MCF 10A (cell line): ENCODE measurements around the gene MAU2. TPM values are rescaled to one million over a fixed set of nuclear protein-coding genes. Genes with fewer than 3 reads are reported as not detected.

Experiments used
- Bru-seq: library from RNA; stranded (reverse); fragments of 400-500 nt; gene quantifications from one replicate; lab custom pipeline; 2021; lab: Mats Ljungman, UMichigan
- BruChase-seq, 2 experiments: library from RNA; stranded (reverse); fragments of 400-500 nt; gene quantifications; one replicate each; lab custom pipeline; 2021; lab: Mats Ljungman, UMichigan
- BruUV-seq: library from RNA; stranded (reverse); fragments of 400-500 nt; replicated peaks from 2 replicates; lab custom pipeline; 2021; lab: Mats Ljungman, UMichigan
- CTCF ChIA-PET: fragments of 300-600 bp; sonication (Branson Sonifier 250); formaldehyde crosslinking; extraction: SDS; loops from one replicate; lab custom pipeline; 2021; ENCODE audit warnings: antibody characterized with exemption, inconsistent platforms; lab: Yijun Ruan, JAX
- POLR2A ChIA-PET: fragments of 300-600, 350-650 bp; sonication (Branson Sonifier 250); formaldehyde crosslinking; extraction: SDS; loops from one replicate; lab custom pipeline; 2020; ENCODE audit warnings: antibody characterized with exemption, inconsistent platforms; lab: Yijun Ruan, JAX
- DNase-seq: peaks from one replicate; pipeline ENCODE4 v3.0.0-alpha.2; 2018; ENCODE audit not compliant: unreplicated experiment
- H3K27ac Mint-ChIP-seq: one replicate; pipeline ENCODE4 v1.8.0; 2022; ENCODE audit warnings: mild to moderate bottlenecking, low read depth, mixed read lengths; ENCODE audit not compliant: unreplicated experiment
- H3K27me3 Mint-ChIP-seq: one replicate; pipeline ENCODE4 v1.8.0; 2022; ENCODE audit warnings: mixed read lengths; ENCODE audit not compliant: insufficient read depth, unreplicated experiment
- H3K36me3 Mint-ChIP-seq: one replicate; pipeline ENCODE4 v1.8.0; 2022; ENCODE audit warnings: mild to moderate bottlenecking, moderate library complexity, mixed read lengths; ENCODE audit not compliant: insufficient read depth, unreplicated experiment
- H3K4me1 Mint-ChIP-seq: one replicate; pipeline ENCODE4 v1.8.0; 2022; ENCODE audit warnings: mixed read lengths; ENCODE audit not compliant: insufficient read depth, unreplicated experiment
- H3K4me3 Mint-ChIP-seq: one replicate; pipeline ENCODE4 v1.8.0; 2022; ENCODE audit warnings: mild to moderate bottlenecking, moderate library complexity, mixed read lengths; ENCODE audit not compliant: unreplicated experiment
- H3K9me3 Mint-ChIP-seq: one replicate; pipeline ENCODE4 v1.8.0; 2022; ENCODE audit warnings: mixed read lengths; ENCODE audit not compliant: unreplicated experiment
- CTCF ChIP-seq: fragments of 200-600 bp; IDR thresholded peaks from one replicate; pipeline ENCODE4 v1.8.0; 2022; ENCODE audit warnings: antibody characterized with exemption, mild to moderate bottlenecking; ENCODE audit not compliant: unreplicated experiment
- intact Hi-C: fragments of 100-400 bp; cut with micrococcal nuclease; formaldehyde crosslinking; loops from 2 replicates; pipeline ENCODE4 v1.14.1; 2022
- long read RNA-seq: library from polyadenylated mRNA; stranded (forward); transcript quantifications from one replicate; pipeline ENCODE4 v2.0.0, GENCODE V29; 2022
- total RNA-seq: library from RNA; stranded (reverse); gene quantifications from 2 replicates; pipeline ENCODE4 v1.2.3, GENCODE V29; 2022

MAU2 gene
- total RNA-seq = 50.1 and 55.9 TPM in 2 replicates
- percentile 72 among the genes with signal in this experiment for Bru-seq, nascent RNA
- percentile 80 among the genes with signal in this experiment for BruChase-seq, experiment 1, labeled RNA remaining after a 6-hour chase
- BruChase-seq, experiment 2, labeled RNA remaining after a 2-hour chase = percentile 80 among the genes with signal in this experiment
- long read RNA-seq, partial matches to known transcripts = 10 of 18 reads
- long read RNA-seq, other reads (novel, unspliced or antisense) = 4 of 18 reads

DNA sequence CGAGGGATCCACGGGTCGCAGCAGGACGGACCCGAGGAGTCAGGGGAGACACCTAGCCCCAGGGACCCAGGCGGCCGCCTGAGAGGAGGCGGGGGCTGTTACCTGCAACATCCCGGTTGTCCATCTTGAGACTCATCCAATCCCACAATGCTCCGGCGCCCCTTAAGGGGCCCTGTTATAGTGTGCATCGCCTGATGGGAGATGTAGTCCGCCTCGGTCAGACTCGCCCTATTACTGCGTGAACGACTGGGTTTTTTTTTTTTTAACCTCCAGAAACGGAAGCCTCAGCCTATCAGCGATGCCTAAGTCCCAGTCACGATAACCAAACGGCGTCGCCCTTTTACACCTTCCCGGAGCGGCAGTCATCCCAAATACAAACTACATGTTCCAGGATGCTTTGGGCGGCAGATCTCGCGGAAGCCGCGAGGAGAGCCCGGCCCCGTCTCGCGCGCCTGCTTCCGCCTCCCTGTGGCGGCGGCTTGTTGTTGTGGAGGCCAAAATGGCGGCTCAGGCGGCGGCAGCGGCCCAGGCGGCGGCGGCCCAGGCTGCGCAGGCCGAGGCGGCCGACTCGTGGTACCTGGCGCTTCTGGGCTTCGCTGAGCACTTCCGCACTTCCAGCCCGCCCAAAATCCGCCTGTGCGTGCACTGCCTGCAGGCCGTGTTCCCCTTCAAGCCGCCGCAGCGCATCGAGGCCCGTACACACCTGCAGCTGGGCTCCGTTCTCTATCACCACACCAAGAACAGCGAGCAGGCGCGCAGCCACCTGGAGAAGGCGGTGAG, at the start of gene MAU2, which contains the start of gene SUGP1:
TSS of gene MAU2 (plus strand) at position 469 of the 780 bp plus-strand sequence. CDS start at position 500, 31 bp downstream.
TSS of gene SUGP1 (minus strand) at position 149 of the 780 bp plus-strand sequence. CDS start at position 136, 13 bp downstream.
- peak; percentile 96 for DNase-seq
- CTCF ChIA-PET = interaction anchor here (1.2 to 1.5 kb wide), 2 partner anchors 16 to 22 kb away, joined by 3 to 5 read pairs; no protein-coding TSS in a partner anchor
- Mint-ChIP-seq H3K36me3 (peaks cover 32% of the 10 kb centered on the region), H3K27ac (peak within 1 kb of the TSS; percentile 99), H3K4me1 (peaks cover 14% of the 10 kb centered on the region), H3K9me3 (no peaks in the 10 kb centered on the region), H3K4me3 (peak within 1 kb of the TSS; percentile 92), H3K27me3 (no peaks in the 10 kb centered on the region)
- POLR2A ChIA-PET = interaction anchor here (0.7 to 1.1 kb wide), 2 partner anchors 28 to 44 kb away, joined by 3 read pairs; no protein-coding TSS in a partner anchor
- intact Hi-C loops = no loop called here
- no TSS peak for BruUV-seq
- TF ChIP-seq CTCF = no peak

- CTCF ChIA-PET = interaction anchor here (0.6 kb wide), 1 partner anchor 13 kb away, joined by 3 read pairs; no protein-coding TSS in a partner anchor
- peaks cover 22% of the 10 kb centered on the region for H3K36me3 Mint-ChIP-seq
- no peak overlapping the region for H3K4me3 Mint-ChIP-seq
- no peak overlapping the region for H3K27ac Mint-ChIP-seq
- no peak for DNase-seq
- peaks cover 11% of the 10 kb centered on the region for H3K27me3 Mint-ChIP-seq
- BruUV-seq = no TSS peak
- H3K9me3 Mint-ChIP-seq = no peaks in the 10 kb centered on the region
- intact Hi-C loops = no loop called here
- POLR2A ChIA-PET = no interaction called here
- TF ChIP-seq CTCF = no peak
- H3K4me1 Mint-ChIP-seq = no peaks in the 10 kb centered on the region
Observed at GRCh38 chr19:19271828-19272599, 48.6 kb upstream of the MAU2 start.

DNA sequence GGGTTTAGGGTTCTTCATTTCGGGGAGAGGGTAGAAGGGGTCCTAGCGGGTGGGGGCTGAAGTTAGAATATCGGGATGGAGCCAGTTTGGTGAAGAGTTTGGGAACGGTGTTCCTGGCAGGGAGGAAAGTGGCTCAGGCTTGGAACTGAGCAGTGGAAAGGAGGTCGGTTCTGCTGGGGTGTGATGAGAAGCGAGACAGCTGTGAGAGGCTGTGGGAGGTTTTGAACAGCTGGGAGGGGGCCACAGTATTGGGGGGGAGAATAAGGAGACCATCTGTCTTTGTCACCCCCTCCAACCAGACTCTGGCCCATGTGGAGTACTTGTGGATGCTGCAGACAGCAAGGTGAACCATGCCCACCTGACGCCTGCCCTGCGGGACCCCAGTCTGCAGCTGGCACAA, 46.5 kb upstream of the MAU2 start:
- no peaks in the 10 kb centered on the region for H3K9me3 Mint-ChIP-seq
- POLR2A ChIA-PET = no interaction called here
- H3K4me1 Mint-ChIP-seq = no peaks in the 10 kb centered on the region
- intact Hi-C loops = no loop called here
- no TSS peak for BruUV-seq
- CTCF ChIA-PET = no interaction called here
- H3K27me3 Mint-ChIP-seq = peaks cover 11% of the 10 kb centered on the region
- H3K27ac Mint-ChIP-seq = no peak overlapping the region
- H3K36me3 Mint-ChIP-seq = peaks cover 36% of the 10 kb centered on the region
- TF ChIP-seq CTCF = no peak
- H3K4me3 Mint-ChIP-seq = no peak overlapping the region
- DNase-seq = no peak
